Measurements from ENCODE around the gene FIGNL2. TPM values are rescaled to one million over a fixed set of nuclear protein-coding genes. Genes with fewer than 3 reads are reported as not detected.

FIGNL2 gene
- total RNA-seq, 1 experiment from 2014 or later = 0.27 TPM

DNA sequence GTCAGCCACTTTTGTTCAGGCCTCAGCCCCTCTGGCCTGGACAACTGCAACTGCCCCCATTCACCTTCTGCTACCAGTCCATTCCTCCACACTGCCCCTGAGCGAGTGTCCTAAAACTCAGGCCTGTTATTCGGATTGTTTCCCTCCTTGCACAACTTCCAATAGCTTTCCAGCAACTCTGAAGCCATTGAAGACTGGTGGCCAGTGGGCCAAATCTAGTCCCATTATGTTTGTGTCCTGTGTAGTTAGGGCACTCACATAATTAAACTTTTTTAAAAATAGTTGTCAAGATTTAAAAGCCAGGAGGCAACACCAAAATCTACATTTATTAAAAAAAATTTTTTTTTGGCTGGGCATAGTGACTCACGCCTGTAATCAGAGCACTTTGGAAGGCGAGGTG, 17.8 kb upstream of the FIGNL2 start:
- ChIA-PET POLR2A (interaction anchor here (0.7 kb wide), 1 partner anchor 1921 kb away, joined by 3 read pairs; no protein-coding TSS in a partner anchor), RAD21 (ENCODE audit: low non-redundant PET in 1 of 2, low total read pairs in 2 of 2, uncharacterized antibody in 2 of 2, unreplicated experiment in 2 of 2) (no interaction called here), CTCF (no interaction called here)
- Histone ChIP-seq H3K4me3 (replicated peaks in 1 of 2; ENCODE audit: low read depth in 1 of 2, low read length in 2 of 2) (no peak overlapping the region), H3K9me3 (ENCODE audit: control insufficient read depth in 1 of 2, insufficient read depth in 1 of 2, low read depth in 1 of 2, low read length in 2 of 2) (no peaks in the 10 kb centered on the region), H3K27me3 (ENCODE audit: insufficient read depth, low read length) (no peaks in the 10 kb centered on the region), H4K20me1 (ENCODE audit: insufficient read depth) (no peaks in the 10 kb centered on the region), H3K4me1 (ENCODE audit: control insufficient read depth in 1 of 2, insufficient read depth in 2 of 2, low read length in 2 of 2) (peaks cover 0 to 6% of the 10 kb centered on the region in 2 experiments; a peak in 1 of 4 replicates), H2AFZ (ENCODE audit: low read depth, low read length, poor library complexity, severe bottlenecking) (no peak overlapping the region), H3K9ac (ENCODE audit: low read length) (no peak overlapping the region), H3K9me2 (ENCODE audit: insufficient read depth) (no peaks in the 10 kb centered on the region), H3K36me3 (ENCODE audit: control insufficient read depth in 1 of 2, insufficient read depth in 2 of 2, low read length in 2 of 2) (no peaks in the 10 kb centered on the region), H3K79me2 (ENCODE audit: insufficient read depth, low read length) (no peaks in the 10 kb centered on the region), H3K4me2 (ENCODE audit: low read length) (no peak overlapping the region), H3K27ac (ENCODE audit: low read depth, low read length) (no peak overlapping the region)
- ATAC-seq (no peak), DNase-seq (ENCODE audit: low read depth, low spot score) (no peak)
- TF ChIP-seq TCF7L2 (IDR thresholded peaks at IDR 0.05; ENCODE audit: borderline replicate concordance, extremely low read depth, insufficient read depth, insufficient read length) = no peak
- TF ChIP-seq, protein P1, sequence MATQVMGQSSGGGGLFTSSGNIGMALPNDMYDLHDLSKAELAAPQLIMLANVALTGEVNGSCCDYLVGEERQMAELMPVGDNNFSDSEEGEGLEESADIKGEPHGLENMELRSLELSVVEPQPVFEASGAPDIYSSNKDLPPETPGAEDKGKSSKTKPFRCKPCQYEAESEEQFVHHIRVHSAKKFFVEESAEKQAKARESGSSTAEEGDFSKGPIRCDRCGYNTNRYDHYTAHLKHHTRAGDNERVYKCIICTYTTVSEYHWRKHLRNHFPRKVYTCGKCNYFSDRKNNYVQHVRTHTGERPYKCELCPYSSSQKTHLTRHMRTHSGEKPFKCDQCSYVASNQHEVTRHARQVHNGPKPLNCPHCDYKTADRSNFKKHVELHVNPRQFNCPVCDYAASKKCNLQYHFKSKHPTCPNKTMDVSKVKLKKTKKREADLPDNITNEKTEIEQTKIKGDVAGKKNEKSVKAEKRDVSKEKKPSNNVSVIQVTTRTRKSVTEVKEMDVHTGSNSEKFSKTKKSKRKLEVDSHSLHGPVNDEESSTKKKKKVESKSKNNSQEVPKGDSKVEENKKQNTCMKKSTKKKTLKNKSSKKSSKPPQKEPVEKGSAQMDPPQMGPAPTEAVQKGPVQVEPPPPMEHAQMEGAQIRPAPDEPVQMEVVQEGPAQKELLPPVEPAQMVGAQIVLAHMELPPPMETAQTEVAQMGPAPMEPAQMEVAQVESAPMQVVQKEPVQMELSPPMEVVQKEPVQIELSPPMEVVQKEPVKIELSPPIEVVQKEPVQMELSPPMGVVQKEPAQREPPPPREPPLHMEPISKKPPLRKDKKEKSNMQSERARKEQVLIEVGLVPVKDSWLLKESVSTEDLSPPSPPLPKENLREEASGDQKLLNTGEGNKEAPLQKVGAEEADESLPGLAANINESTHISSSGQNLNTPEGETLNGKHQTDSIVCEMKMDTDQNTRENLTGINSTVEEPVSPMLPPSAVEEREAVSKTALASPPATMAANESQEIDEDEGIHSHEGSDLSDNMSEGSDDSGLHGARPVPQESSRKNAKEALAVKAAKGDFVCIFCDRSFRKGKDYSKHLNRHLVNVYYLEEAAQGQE (IDR thresholded peaks at IDR 0.05; ENCODE audit: low read depth) = no peak
- TF ChIP-seq JUND (IDR thresholded peaks at IDR 0.05) = no peak
- BruUV-seq (replicated peaks) = no TSS peak
- intact Hi-C loops (cut with micrococcal nuclease) = no loop called here

DNA sequence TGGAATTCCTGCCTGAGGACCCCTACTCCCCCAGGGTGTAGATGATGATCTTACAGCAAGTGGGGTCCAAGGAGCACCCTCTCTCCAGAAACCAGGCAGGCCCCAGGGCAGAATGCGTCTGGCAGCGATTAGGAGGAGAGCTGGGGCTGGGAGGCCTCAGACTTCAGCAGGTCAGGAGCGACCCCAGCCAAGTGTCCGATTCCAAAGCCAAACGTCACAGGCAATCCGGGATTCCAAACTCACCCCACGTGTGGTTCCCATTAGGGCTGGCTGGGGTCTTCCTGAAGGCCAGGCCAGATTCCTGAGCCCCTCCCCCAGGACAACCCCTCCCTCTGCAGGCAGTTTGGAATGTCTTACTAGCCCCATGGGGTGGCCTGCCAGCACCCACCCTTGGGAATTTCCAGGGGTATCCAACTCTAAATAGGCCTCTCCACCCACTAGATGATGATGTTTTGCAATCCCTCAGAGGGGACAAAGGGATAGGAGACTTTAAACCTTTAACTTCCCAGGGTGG, 17.3 kb upstream of the FIGNL2 start:
- no peaks in the 10 kb centered on the region for H3K27me3 ChIP-seq (ENCODE audit: insufficient read depth, low read length)
- H2AFZ ChIP-seq (ENCODE audit: low read depth, low read length, poor library complexity, severe bottlenecking) = no peak overlapping the region
- H4K20me1 ChIP-seq (ENCODE audit: insufficient read depth) = no peaks in the 10 kb centered on the region
- CTCF ChIA-PET = no interaction called here
- no peak overlapping the region for H3K27ac ChIP-seq (ENCODE audit: low read depth, low read length)
- intact Hi-C loops (cut with micrococcal nuclease) = no loop called here
- no peaks in the 10 kb centered on the region for H3K79me2 ChIP-seq (ENCODE audit: insufficient read depth, low read length)
- no peak overlapping the region for H3K4me3 ChIP-seq (replicated peaks in 1 of 2; ENCODE audit: low read depth in 1 of 2, low read length in 2 of 2)
- H3K4me1 ChIP-seq (ENCODE audit: control insufficient read depth in 1 of 2, insufficient read depth in 2 of 2, low read length in 2 of 2) = peaks cover 0 to 6% of the 10 kb centered on the region in 2 experiments; a peak in 1 of 4 replicates
- ATAC-seq (no peak), DNase-seq (ENCODE audit: low read depth, low spot score) (no peak)
- no TSS peak for BruUV-seq (replicated peaks)
- no peaks in the 10 kb centered on the region for H3K9me3 ChIP-seq (ENCODE audit: control insufficient read depth in 1 of 2, insufficient read depth in 1 of 2, low read depth in 1 of 2, low read length in 2 of 2)
- H3K36me3 ChIP-seq (ENCODE audit: control insufficient read depth in 1 of 2, insufficient read depth in 2 of 2, low read length in 2 of 2) = no peaks in the 10 kb centered on the region
- no peak for TF ChIP-seq FOSL1 (IDR thresholded peaks at IDR 0.05; ENCODE audit: low read depth)
- TF ChIP-seq ZFX (IDR thresholded peaks at IDR 0.05) = no peak
- no peak for TF ChIP-seq ATF3 (IDR thresholded peaks at IDR 0.05)
- H3K9me2 ChIP-seq (ENCODE audit: insufficient read depth) = no peaks in the 10 kb centered on the region
- no peak overlapping the region for H3K9ac ChIP-seq (ENCODE audit: low read length)
- RAD21 ChIA-PET (ENCODE audit: low non-redundant PET in 1 of 2, low total read pairs in 2 of 2, uncharacterized antibody in 2 of 2, unreplicated experiment in 2 of 2) = no interaction called here
- no peak overlapping the region for H3K4me2 ChIP-seq (ENCODE audit: low read length)
- POLR2A ChIA-PET = no interaction called here
